ENCODE measurements around the gene USP8.

DNA sequence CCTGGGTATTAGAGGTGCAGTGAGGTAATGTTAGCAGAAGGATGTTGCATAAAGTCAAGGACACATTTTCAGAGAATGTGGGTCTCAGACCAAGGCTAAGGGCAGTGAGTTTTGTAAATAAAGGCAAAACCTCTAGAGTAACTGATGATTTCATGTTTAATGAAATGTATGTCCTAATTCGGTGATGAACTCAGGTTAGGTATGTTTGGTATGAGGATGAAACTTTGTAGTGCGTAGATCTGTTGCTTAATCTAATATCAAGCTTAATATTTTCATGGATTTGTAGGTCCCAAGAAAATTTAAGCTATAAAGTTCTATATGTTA lies 118.6 kb downstream of the USP8 start:
- TF ChIP-seq, protein P1, sequence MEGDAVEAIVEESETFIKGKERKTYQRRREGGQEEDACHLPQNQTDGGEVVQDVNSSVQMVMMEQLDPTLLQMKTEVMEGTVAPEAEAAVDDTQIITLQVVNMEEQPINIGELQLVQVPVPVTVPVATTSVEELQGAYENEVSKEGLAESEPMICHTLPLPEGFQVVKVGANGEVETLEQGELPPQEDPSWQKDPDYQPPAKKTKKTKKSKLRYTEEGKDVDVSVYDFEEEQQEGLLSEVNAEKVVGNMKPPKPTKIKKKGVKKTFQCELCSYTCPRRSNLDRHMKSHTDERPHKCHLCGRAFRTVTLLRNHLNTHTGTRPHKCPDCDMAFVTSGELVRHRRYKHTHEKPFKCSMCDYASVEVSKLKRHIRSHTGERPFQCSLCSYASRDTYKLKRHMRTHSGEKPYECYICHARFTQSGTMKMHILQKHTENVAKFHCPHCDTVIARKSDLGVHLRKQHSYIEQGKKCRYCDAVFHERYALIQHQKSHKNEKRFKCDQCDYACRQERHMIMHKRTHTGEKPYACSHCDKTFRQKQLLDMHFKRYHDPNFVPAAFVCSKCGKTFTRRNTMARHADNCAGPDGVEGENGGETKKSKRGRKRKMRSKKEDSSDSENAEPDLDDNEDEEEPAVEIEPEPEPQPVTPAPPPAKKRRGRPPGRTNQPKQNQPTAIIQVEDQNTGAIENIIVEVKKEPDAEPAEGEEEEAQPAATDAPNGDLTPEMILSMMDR (IDR thresholded peaks at IDR 0.05; ENCODE audit: poor library complexity, severe bottlenecking), result no peak
- TF ChIP-seq EZH2 (IDR thresholded peaks at IDR 0.05; ENCODE audit: borderline replicate concordance, insufficient read depth, low read length, poor library complexity, severe bottlenecking), result no peak
- TF ChIP-seq POLR2AphosphoS5 (IDR thresholded peaks at IDR 0.05), result no peak
- TF ChIP-seq EP300 (conservative IDR thresholded peaks at IDR 0.05; ENCODE audit: poor library complexity, severe bottlenecking), result no peak
- TF ChIP-seq, protein P2, sequence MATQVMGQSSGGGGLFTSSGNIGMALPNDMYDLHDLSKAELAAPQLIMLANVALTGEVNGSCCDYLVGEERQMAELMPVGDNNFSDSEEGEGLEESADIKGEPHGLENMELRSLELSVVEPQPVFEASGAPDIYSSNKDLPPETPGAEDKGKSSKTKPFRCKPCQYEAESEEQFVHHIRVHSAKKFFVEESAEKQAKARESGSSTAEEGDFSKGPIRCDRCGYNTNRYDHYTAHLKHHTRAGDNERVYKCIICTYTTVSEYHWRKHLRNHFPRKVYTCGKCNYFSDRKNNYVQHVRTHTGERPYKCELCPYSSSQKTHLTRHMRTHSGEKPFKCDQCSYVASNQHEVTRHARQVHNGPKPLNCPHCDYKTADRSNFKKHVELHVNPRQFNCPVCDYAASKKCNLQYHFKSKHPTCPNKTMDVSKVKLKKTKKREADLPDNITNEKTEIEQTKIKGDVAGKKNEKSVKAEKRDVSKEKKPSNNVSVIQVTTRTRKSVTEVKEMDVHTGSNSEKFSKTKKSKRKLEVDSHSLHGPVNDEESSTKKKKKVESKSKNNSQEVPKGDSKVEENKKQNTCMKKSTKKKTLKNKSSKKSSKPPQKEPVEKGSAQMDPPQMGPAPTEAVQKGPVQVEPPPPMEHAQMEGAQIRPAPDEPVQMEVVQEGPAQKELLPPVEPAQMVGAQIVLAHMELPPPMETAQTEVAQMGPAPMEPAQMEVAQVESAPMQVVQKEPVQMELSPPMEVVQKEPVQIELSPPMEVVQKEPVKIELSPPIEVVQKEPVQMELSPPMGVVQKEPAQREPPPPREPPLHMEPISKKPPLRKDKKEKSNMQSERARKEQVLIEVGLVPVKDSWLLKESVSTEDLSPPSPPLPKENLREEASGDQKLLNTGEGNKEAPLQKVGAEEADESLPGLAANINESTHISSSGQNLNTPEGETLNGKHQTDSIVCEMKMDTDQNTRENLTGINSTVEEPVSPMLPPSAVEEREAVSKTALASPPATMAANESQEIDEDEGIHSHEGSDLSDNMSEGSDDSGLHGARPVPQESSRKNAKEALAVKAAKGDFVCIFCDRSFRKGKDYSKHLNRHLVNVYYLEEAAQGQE (IDR thresholded peaks at IDR 0.05; ENCODE audit: borderline replicate concordance), result no peak
- TF ChIP-seq RAD21 (conservative IDR thresholded peaks at IDR 0.05), result no peak
- no peak for TF ChIP-seq TAF1 (IDR thresholded peaks at IDR 0.05; ENCODE audit: low read depth)
- no peak for TF ChIP-seq SMC3 (conservative IDR thresholded peaks at IDR 0.05; ENCODE audit: poor library complexity)
- no peak for TF ChIP-seq MXI1 (conservative IDR thresholded peaks at IDR 0.05; ENCODE audit: poor library complexity, severe bottlenecking)
